T-helper 17 cell (primary cell): Measurements from ENCODE around the gene STK24. TPM values are rescaled to one million over a fixed set of nuclear protein-coding genes. Genes with fewer than 3 reads are reported as not detected.

Source experiments
- ATAC-seq: fragments of 150-1000 bp; cut with Tn5 transposase; 2 replicates; pipeline ENCODE4 v1.10.0; 2021; ENCODE audit warnings: mild to moderate bottlenecking, moderate library complexity
- DNase-seq, 3 donors: peaks; one replicate each; pipeline versions ENCODE4 v3.0.0 to v3.0.0-alpha.2; 2020 to 2021
- H3K9me3 ChIP-seq: one replicate; pipeline ENCODE4 v1.7.0; 2013; ENCODE audit warnings: low read length, mild to moderate bottlenecking; ENCODE audit not compliant: control insufficient read depth, poor library complexity, severe bottlenecking
- H3K27ac Mint-ChIP-seq: one replicate; pipeline ENCODE4 v1.8.0; 2022; ENCODE audit warnings: mild to moderate bottlenecking, moderate library complexity, mixed read lengths
- H3K27me3 Mint-ChIP-seq: one replicate; pipeline ENCODE4 v1.8.0; 2022; ENCODE audit warnings: mixed read lengths
- H3K36me3 Mint-ChIP-seq: one replicate; pipeline ENCODE4 v1.8.0; 2022; ENCODE audit warnings: low read depth, mixed read lengths
- H3K4me1 Mint-ChIP-seq: one replicate; pipeline ENCODE4 v1.8.0; 2022; ENCODE audit warnings: mild to moderate bottlenecking, mixed read lengths
- H3K4me3 Mint-ChIP-seq: one replicate; pipeline ENCODE4 v1.8.0; 2022; ENCODE audit warnings: mild to moderate bottlenecking, moderate library complexity, mixed read lengths
- total RNA-seq, 4 donors: library from RNA in 2 of 4; stranded (reverse) in 2 of 4; gene quantifications; one replicate each; pipeline ENCODE4 v1.2.3 and lab custom pipeline; 2022 to 2026

Gene STK24
- total RNA-seq, 2 donors from 2014 or later: 134 to 163 TPM

DNA sequence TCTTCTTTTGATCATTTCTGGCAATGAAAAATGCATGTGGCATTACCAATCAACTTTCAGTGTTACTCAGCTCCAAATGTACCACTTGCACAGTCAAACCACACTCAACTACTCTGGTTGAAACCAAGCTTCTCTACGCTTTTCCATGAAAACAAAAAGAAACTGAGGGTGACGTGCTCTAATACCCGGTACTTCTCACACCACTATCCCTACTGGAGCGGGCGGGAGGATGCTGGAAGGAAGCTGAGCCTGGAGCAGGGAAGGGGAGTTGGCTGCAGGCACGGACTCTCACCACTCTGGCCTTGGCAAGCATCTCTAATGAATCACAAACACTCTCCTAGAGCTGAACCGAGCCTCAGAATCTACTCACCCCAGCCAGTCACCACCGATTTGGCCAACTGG, 48.2 kb downstream of the STK24 start:
- Mint-ChIP-seq H3K27ac (peak overlapping the region; percentile 98), H3K27me3 (no peaks in the 10 kb centered on the region), H3K4me3 (peak overlapping the region; percentile 72), H3K36me3 (no peaks in the 10 kb centered on the region), H3K4me1 (peaks cover 82% of the 10 kb centered on the region)
- DNase-seq (no peak), ATAC-seq (no peak)
- no peaks in the 10 kb centered on the region for H3K9me3 ChIP-seq

DNA sequence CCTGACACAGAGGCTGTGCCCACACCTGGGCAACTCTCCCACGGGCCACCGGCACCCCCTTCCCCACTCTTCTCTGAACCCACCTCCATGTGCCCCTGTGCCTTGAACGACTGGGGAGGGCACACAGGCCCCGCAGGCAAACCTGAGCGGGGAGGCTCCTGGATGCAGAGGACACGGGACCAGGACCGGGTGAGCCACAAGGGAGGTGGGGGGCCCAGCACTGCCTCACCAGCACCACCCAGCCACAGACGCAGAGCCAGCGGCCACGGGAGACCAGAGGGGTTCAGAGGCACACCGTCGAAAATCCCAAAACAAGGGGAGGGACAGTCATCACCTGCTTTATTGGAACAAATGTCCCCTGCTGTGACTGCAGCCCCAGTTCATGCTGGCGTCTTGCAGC, 49.4 kb downstream of the STK24 start:
- H3K27ac Mint-ChIP-seq: peak overlapping the region; percentile 98
- H3K4me1 Mint-ChIP-seq: peaks cover 83% of the 10 kb centered on the region
- H3K27me3 Mint-ChIP-seq: no peaks in the 10 kb centered on the region
- no peak overlapping the region for H3K4me3 Mint-ChIP-seq
- no peaks in the 10 kb centered on the region for H3K36me3 Mint-ChIP-seq
- no peak for ATAC-seq
- DNase-seq: no peak
- H3K9me3 ChIP-seq: no peaks in the 10 kb centered on the region

DNA sequence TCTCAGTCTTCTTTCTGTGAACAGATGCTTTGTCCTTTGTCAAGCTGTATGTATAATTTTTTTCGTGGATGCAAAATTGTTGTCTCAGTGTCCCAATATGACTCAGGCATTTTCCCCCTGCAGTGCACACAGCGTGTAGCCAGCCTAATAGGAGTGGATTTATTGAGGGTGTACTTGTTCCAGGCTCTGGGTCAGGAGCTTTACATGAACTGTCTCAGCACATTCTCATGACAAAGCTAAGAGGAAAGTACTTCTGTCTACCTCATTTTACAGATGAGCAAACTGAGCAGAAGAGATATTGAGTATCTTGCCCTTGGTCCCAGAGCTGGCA, 50.8 kb downstream of the STK24 start:
- Mint-ChIP-seq H3K27me3 (no peaks in the 10 kb centered on the region), H3K27ac (peak overlapping the region; percentile 98), H3K4me1 (peaks cover 85% of the 10 kb centered on the region), H3K36me3 (no peaks in the 10 kb centered on the region), H3K4me3 (peak overlapping the region; percentile 31)
- DNase-seq: no peak
- no peak for ATAC-seq
- H3K9me3 ChIP-seq: no peaks in the 10 kb centered on the region

DNA sequence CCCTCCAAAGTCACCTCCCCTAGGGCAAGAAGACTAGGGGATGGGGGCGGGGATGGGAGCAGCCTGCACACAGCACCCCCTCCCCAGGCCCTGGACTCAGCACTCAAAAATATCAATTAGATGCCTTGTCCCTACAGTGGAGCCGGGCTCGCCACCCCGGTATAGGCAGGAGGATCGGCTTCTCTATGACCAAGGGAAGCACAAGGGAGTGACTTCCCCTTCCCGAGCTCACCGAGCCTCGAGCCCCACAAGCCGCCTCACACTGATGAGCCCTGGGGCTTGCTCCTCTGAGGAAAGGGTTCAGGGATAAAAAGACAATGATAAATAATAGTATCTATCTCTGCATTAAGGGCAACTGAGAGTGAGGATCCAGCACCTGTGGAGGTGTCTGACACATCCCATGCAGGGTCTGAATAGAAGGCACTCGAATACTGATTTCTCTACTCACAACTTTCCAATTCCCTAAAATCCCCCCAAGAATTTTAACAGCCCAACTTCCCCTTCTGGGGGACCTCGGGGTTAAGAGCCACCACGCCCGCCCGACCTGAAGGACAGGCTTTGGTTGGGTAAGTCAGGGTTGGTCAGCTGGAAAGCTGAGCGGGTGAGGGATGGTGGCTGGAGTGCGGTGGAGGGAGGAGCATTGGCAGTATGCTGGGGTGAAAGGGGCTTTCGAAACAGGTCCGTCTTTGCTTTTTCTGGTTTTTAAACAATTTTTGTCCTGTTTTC, 51.3 kb downstream of the STK24 start:
- DNase-seq (no peak), ATAC-seq (no peak)
- Mint-ChIP-seq H3K36me3 (no peaks in the 10 kb centered on the region), H3K4me1 (peaks cover 84% of the 10 kb centered on the region), H3K4me3 (peak overlapping the region; percentile 25), H3K27me3 (no peaks in the 10 kb centered on the region), H3K27ac (peak overlapping the region; percentile 98)
- H3K9me3 ChIP-seq: no peaks in the 10 kb centered on the region

DNA sequence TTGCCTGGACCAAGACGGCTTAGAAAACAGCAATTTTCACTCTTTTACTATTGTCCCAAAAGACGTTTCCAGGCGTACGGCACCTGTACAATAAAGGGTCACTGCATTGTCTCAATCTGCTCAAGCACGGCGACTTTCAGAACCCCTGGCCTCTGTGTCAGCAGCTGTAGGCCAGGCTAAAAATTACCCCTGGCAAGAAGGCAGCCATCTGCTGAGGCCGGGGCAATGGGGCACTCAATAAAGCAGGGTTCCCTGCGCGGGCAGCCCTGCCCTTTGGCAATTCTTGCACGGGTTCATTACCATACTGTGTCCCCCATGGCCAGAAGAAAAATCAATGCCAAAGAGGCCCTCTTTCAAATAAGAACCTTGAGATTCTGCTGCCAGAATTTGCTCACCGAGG, 52.1 kb downstream of the STK24 start:
- peak overlapping the region; percentile 98 for H3K27ac Mint-ChIP-seq
- no peaks in the 10 kb centered on the region for H3K36me3 Mint-ChIP-seq
- H3K4me3 Mint-ChIP-seq: peak overlapping the region; percentile 74
- DNase-seq (no peak), ATAC-seq (peak; percentile 18)
- peaks cover 86% of the 10 kb centered on the region for H3K4me1 Mint-ChIP-seq
- H3K27me3 Mint-ChIP-seq: no peaks in the 10 kb centered on the region
- no peaks in the 10 kb centered on the region for H3K9me3 ChIP-seq

DNA sequence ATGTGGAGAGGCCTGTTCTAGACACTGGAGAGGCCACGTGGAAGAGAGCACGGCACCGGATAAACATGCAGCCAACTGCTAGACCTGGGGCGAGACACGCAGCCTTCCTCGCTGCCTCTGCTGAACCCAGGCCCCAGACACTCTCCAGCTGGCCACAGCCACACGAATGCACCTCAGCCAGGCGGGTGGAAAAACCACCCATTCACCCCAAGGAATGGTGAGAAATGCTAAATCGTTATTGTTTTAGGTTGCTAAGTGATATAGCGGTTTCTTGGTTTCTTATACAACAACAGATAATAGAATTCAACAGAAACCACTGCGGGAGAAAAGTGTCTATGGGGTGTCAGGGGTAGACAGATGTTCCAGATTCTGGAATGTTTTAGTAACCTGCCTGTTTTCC, 52.5 kb downstream of the STK24 start:
- H3K9me3 ChIP-seq: no peaks in the 10 kb centered on the region
- peak; percentile 83 for ATAC-seq
- Mint-ChIP-seq H3K36me3 (peaks cover 1% of the 10 kb centered on the region), H3K4me1 (peaks cover 86% of the 10 kb centered on the region), H3K4me3 (peak overlapping the region; percentile 74), H3K27me3 (no peaks in the 10 kb centered on the region), H3K27ac (peak overlapping the region; percentile 98)
- peak in 2 of 3 donors; percentile 43 for DNase-seq

DNA sequence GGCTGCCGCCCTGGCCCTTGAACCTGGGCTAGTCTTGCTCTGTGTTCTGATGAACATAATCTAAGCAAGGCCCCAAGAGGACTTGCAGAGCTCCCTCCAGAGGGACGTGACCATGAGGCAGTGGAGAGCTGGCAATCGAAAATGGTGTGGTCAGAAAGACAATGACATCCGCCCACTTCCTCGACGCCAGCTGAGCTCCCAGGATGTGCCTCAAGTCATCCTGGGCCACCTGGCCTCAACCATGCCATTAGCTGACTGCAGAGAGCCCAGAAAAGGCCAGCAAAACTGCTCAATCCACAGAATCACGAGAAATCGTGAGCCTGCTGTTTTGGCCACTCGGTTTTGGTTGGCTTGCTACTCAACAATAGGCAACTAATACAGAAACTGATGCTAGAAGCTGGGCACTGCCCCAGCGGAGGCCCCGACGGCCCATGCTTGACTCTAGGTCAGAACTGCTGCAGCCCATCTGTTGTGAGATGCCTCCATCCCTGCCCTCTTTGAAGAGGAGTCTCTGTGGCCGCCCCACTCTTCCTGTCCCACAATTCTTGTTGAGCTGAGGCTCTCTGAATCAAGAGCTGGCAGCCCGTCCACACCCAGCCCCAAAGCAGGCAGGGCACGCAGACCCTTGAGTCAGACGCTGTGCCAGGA, 53.3 kb downstream of the STK24 start:
- H3K4me1 Mint-ChIP-seq: peaks cover 83% of the 10 kb centered on the region
- no peaks in the 10 kb centered on the region for H3K9me3 ChIP-seq

DNA sequence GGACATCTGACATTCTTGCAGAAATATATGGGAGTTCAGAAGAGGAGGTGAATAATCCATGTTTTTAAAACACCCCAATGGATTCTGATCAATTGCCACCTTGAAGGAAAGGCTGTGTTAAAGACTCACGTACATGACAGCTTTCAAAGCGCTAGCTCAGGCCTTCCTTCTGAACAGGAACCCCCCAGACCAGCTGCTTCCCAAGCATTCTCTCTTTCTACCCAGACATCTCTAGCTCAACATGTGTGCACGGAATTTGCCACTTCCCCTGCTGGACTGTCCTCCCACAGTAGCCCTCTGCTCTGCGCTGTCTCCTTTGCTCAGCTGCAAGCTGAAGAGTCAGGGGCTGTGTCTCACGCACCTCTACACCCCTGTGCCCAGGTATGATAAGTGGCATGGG, 54.5 kb downstream of the STK24 start:
- H3K4me3 Mint-ChIP-seq: no peak overlapping the region
- no peak for ATAC-seq

More for the DNA sequence above, 53.3 kb downstream of the STK24 start:
- DNase-seq (no peak), ATAC-seq (peak; percentile 26)
- H3K4me3 Mint-ChIP-seq: peak overlapping the region; percentile 74
- peak overlapping the region; percentile 98 for H3K27ac Mint-ChIP-seq
- H3K27me3 Mint-ChIP-seq: no peaks in the 10 kb centered on the region
- peaks cover 5% of the 10 kb centered on the region for H3K36me3 Mint-ChIP-seq

DNA sequence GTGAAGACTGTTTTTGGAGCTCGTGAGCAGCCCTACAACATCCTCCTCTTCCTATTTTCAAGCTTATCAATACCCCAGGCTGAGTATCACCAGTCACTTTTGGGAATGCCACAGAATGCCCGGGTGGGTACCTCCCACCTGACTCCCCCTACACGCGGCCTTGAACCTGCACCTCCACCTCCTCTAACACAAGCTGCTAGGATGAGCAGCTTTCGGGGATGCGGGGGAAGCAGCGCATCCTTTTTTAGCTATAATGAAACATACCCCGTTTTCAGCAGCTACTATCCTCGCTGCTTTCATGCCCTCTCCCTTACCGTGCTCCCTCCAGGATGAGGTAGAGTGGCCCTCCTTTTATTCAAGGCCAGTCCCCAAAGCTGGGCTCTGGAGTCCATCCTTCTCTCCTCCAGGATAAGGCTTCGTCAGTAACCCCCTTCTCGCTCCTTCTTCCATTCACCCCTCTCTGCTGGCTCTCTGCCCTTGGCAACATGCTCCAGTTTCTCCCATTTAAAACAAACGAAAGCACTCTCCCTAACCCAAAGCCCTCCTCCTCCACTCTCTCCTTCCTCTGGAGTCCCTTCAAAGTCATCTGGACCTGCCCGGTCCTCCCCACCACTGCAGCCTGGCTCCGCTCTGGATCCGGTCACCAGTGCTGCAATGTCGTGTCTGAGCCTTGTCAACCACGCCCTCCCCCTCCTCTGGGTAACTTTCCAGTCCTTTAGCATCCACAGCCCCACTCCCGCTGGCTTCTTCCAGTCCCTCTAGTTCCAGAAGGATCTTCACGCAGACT, 55.3 kb downstream of the STK24 start:
- peaks cover 5% of the 10 kb centered on the region for H3K36me3 Mint-ChIP-seq
- H3K27ac Mint-ChIP-seq: peak overlapping the region; percentile 98
- no peaks in the 10 kb centered on the region for H3K9me3 ChIP-seq
- no peaks in the 10 kb centered on the region for H3K27me3 Mint-ChIP-seq
- DNase-seq (no peak), ATAC-seq (no peak)
- H3K4me1 Mint-ChIP-seq: peaks cover 80% of the 10 kb centered on the region
- H3K4me3 Mint-ChIP-seq: no peak overlapping the region

More for the DNA sequence above, 54.5 kb downstream of the STK24 start:
- Mint-ChIP-seq H3K27ac (peak overlapping the region; percentile 98), H3K27me3 (no peaks in the 10 kb centered on the region), H3K4me1 (peaks cover 84% of the 10 kb centered on the region), H3K36me3 (peaks cover 5% of the 10 kb centered on the region)
- H3K9me3 ChIP-seq: no peaks in the 10 kb centered on the region
- DNase-seq: no peak

DNA sequence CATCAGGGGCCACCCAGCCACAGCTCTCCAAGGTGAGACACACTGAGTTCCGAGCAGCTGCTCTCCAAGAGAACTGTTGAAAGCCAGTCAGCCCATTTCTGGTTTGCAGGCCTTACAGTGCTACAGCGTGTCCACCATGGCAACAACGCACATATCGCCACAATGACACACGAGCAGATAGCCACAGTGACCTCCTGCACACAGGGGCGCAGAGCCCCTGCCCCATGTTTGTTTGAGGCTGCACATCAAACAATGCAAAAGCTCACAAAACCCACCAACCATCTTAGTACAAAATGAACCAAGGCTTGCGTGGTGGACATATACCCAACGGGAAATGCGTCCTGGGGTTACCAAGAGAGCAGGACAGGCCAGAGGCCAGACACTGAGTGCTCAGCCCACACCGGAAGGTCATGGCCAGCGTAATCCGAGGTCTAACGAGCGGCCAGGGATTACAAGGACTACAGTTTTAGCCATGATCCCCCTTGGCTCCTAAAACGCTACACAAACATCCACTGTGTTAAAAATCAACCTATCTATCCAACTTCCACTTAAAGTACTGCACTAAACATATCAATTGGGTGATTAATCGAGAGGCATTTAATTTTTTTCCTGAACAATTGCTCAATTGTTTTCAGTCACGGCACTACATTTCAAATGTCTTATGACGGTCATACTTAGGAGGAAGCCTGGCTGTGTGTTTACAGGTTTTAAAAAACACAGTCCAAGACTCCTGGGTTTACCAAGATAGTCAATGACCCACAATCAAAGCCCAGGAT, 56.0 kb downstream of the STK24 start:
- no peak overlapping the region for H3K4me3 Mint-ChIP-seq
- H3K36me3 Mint-ChIP-seq: peaks cover 5% of the 10 kb centered on the region
- H3K9me3 ChIP-seq: no peaks in the 10 kb centered on the region
- peak overlapping the region; percentile 98 for H3K27ac Mint-ChIP-seq
- H3K4me1 Mint-ChIP-seq: peaks cover 78% of the 10 kb centered on the region
- H3K27me3 Mint-ChIP-seq: no peaks in the 10 kb centered on the region
- DNase-seq (no peak), ATAC-seq (no peak)

DNA sequence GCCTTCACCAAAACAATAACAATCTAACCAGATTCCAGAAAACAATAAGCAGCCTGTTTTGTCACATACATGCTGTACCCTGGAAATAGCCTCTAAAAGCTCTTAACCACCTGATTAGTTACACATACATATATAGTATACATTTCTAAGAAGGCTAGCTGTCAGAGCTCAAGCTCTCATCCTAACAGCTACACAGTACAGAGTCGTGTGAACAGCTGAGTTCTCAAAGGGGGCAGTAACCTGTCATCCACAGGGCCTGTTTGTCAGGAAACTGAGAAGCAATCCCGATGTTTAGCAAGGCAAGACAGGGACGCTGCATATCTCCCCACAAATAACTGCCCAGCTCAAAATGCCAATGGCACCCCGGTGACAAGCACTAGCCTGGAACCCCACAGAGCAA, 56.9 kb downstream of the STK24 start:
- DNase-seq: no peak
- no peak for ATAC-seq
- Mint-ChIP-seq H3K27ac (peak overlapping the region; percentile 98), H3K36me3 (peaks cover 5% of the 10 kb centered on the region), H3K27me3 (no peaks in the 10 kb centered on the region), H3K4me3 (no peak overlapping the region), H3K4me1 (peaks cover 81% of the 10 kb centered on the region)
- H3K9me3 ChIP-seq: no peaks in the 10 kb centered on the region

DNA sequence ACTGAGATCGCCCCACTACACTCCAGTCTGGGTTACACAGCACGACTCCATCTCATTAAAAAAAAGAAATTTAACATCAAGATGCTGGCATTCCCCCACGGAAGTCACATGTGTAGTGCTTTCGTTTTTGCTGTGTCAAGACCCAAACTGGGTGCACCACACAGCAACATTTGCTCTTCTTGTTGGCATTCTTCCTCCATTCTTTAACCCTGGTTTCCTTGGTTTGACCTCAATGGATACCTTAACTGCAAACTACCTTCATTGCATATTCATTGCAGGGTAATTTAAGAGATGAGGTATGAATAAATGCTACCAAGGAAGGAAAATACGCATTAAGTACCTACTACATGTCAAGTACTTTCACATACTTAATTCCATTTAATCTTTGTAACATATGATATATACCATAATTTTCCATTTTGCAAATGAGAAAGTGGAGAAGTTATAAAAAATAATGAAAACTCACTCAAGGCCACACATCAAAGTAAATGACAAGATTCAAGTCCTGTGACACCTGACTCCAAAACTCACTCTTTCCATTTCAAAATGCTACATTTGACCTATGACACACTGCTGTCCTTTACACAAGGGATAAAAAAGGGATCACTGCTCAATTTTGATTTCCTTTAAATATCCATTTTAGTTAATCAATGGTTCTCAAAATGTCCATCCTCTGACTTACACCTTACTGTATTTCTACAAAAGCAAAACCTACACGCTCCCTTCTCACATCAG, 59.2 kb downstream of the STK24 start:
- no peaks in the 10 kb centered on the region for H3K27me3 Mint-ChIP-seq
- peak overlapping the region; percentile 98 for H3K27ac Mint-ChIP-seq
- peaks cover 5% of the 10 kb centered on the region for H3K36me3 Mint-ChIP-seq
- DNase-seq (peak; percentile 32 to 50 (median 45)), ATAC-seq (peak; percentile 90)
- peak overlapping the region; percentile 63 for H3K4me3 Mint-ChIP-seq
- no peaks in the 10 kb centered on the region for H3K9me3 ChIP-seq
- H3K4me1 Mint-ChIP-seq: peaks cover 79% of the 10 kb centered on the region
